ENCODE results near the gene YIPF5. TPM values are rescaled to one million over a fixed set of nuclear protein-coding genes. Genes with fewer than 3 reads are reported as not detected.

The YIPF5 gene
- total RNA-seq, 1 experiment from 2014 or later = 24.1 TPM

DNA sequence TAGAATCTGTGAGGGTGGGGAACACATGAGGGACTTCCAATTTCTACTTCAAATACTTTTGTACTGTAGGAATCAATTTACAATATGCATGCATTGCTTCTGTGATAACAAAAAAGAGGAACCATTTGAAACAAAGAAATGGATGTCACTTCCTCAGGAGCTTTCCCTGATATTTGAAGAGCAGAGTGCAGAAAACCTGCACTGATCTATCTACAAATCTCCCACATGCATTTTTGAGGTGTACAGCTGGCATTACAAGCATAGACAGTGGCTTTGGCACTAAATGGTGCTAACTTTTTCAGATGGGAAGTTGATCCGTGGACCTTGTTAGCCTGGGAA lies 27.7 kb downstream of the YIPF5 start:
- Histone ChIP-seq H3K9ac (ENCODE audit: low read length) (no peak overlapping the region), H3F3A (ENCODE audit: low read length, unreplicated experiment) (no peaks in the 10 kb centered on the region), H3K4me3 (ENCODE audit: low read length) (no peak overlapping the region), H3K4me2 (ENCODE audit: low read length) (no peak overlapping the region), H4K20me1 (ENCODE audit: low read length) (no peaks in the 10 kb centered on the region), H3K9me3 (ENCODE audit: low read length) (no peaks in the 10 kb centered on the region), H3K27me3 (ENCODE audit: low read length) (no peaks in the 10 kb centered on the region), H3K9me2 (replicated peaks; ENCODE audit: low read length) (no peaks in the 10 kb centered on the region), H2AFZ (ENCODE audit: low read length) (0 out of 2 replicates have a peak overlapping the region, but pooled peaks have one; percentile 22), H3K27ac (ENCODE audit: low read length) (no peak overlapping the region), H3K36me3 (ENCODE audit: low read depth, low read length) (no peaks in the 10 kb centered on the region), H3K79me2 (ENCODE audit: low read length) (no peaks in the 10 kb centered on the region), H3K4me1 (ENCODE audit: insufficient read depth, low read length) (peaks cover 7% of the 10 kb centered on the region; the same call in 1 of the 2 replicates)
- BruUV-seq (replicated peaks) = no TSS peak
- ATAC-seq (no peak), DNase-seq (no peak)
- TF ChIP-seq EZH2phosphoT487 (IDR thresholded peaks at IDR 0.05; ENCODE audit: borderline replicate concordance, low read length) (no peak), EZH2 (IDR thresholded peaks at IDR 0.05; ENCODE audit: low read length, unreplicated experiment) (no peak)
- TF ChIP-seq, protein P1, sequence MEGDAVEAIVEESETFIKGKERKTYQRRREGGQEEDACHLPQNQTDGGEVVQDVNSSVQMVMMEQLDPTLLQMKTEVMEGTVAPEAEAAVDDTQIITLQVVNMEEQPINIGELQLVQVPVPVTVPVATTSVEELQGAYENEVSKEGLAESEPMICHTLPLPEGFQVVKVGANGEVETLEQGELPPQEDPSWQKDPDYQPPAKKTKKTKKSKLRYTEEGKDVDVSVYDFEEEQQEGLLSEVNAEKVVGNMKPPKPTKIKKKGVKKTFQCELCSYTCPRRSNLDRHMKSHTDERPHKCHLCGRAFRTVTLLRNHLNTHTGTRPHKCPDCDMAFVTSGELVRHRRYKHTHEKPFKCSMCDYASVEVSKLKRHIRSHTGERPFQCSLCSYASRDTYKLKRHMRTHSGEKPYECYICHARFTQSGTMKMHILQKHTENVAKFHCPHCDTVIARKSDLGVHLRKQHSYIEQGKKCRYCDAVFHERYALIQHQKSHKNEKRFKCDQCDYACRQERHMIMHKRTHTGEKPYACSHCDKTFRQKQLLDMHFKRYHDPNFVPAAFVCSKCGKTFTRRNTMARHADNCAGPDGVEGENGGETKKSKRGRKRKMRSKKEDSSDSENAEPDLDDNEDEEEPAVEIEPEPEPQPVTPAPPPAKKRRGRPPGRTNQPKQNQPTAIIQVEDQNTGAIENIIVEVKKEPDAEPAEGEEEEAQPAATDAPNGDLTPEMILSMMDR (conservative IDR thresholded peaks at IDR 0.05; ENCODE audit: low read depth, low read length) = no peak
- ChIA-PET CTCF (interaction anchor here (0.5 to 1.0 kb wide), 4 partner anchors 22 to 738 kb away, joined by 3 to 7 read pairs (median 4); no protein-coding TSS in a partner anchor), POLR2A (ENCODE audit: unreplicated experiment) (interaction anchor here (0.8 kb wide), 1 partner anchor 807 kb away, joined by 3 read pairs; no protein-coding TSS in a partner anchor)
- intact Hi-C loops (cut with micrococcal nuclease) = loop anchor here (1.0 to 10.0 kb wide), 6 partner anchors 174 to 738 kb away; no protein-coding TSS in a partner anchor

GRCh38 chr5:144142139-144142823 lies 28.2 kb downstream of the YIPF5 start:
- no peak overlapping the region for H3K9ac ChIP-seq (ENCODE audit: low read length)
- H3K79me2 ChIP-seq (ENCODE audit: low read length) = no peaks in the 10 kb centered on the region
- CTCF ChIA-PET = interaction anchor here (0.5 to 1.0 kb wide), 5 partner anchors 21 to 792 kb away, joined by 3 to 7 read pairs (median 5); no protein-coding TSS in a partner anchor
- POLR2A ChIA-PET (ENCODE audit: unreplicated experiment) = interaction anchor here (0.8 kb wide), 1 partner anchor 806 kb away, joined by 3 read pairs; no protein-coding TSS in a partner anchor
- no peak overlapping the region for H3K27ac ChIP-seq (ENCODE audit: low read length)
- intact Hi-C loops (cut with micrococcal nuclease) = loop anchor here (1.0 to 10.0 kb wide), 6 partner anchors 173 to 738 kb away; no protein-coding TSS in a partner anchor
- H3K9me3 ChIP-seq (ENCODE audit: low read length) = no peaks in the 10 kb centered on the region
- H3F3A ChIP-seq (ENCODE audit: low read length, unreplicated experiment) = no peaks in the 10 kb centered on the region
- H3K9me2 ChIP-seq (replicated peaks; ENCODE audit: low read length) = no peaks in the 10 kb centered on the region
- H4K20me1 ChIP-seq (ENCODE audit: low read length) = no peaks in the 10 kb centered on the region
- no peaks in the 10 kb centered on the region for H3K27me3 ChIP-seq (ENCODE audit: low read length)
- TF ChIP-seq, protein P1 (conservative IDR thresholded peaks at IDR 0.05; ENCODE audit: low read depth, low read length) = peak; percentile 81
- TF ChIP-seq EZH2phosphoT487 (IDR thresholded peaks at IDR 0.05; ENCODE audit: borderline replicate concordance, low read length) = no peak
- H3K4me3 ChIP-seq (ENCODE audit: low read length) = no peak overlapping the region
- no TSS peak for BruUV-seq (replicated peaks)
- peak overlapping the region; percentile 14 for H2AFZ ChIP-seq (ENCODE audit: low read length)
- ATAC-seq = peak; percentile 91
- peak; percentile 55 for DNase-seq
- no peak overlapping the region for H3K4me2 ChIP-seq (ENCODE audit: low read length)
- peaks cover 7% of the 10 kb centered on the region; the same call in 1 of the 2 replicates for H3K4me1 ChIP-seq (ENCODE audit: insufficient read depth, low read length)
- H3K36me3 ChIP-seq (ENCODE audit: low read depth, low read length) = no peaks in the 10 kb centered on the region

- TF ChIP-seq, protein P1 (conservative IDR thresholded peaks at IDR 0.05; ENCODE audit: low read depth, low read length) = no peak
- no peak for TF ChIP-seq EZH2phosphoT487 (IDR thresholded peaks at IDR 0.05; ENCODE audit: borderline replicate concordance, low read length)
- intact Hi-C loops (cut with micrococcal nuclease) = loop anchor here (10.0 kb wide), 2 partner anchors 247 to 437 kb away; no protein-coding TSS in a partner anchor
- no peaks in the 10 kb centered on the region for H3K79me2 ChIP-seq (ENCODE audit: low read length)
- H3K27me3 ChIP-seq (ENCODE audit: low read length) = no peaks in the 10 kb centered on the region
- BruUV-seq (replicated peaks) = no TSS peak
- no peaks in the 10 kb centered on the region for H3K9me3 ChIP-seq (ENCODE audit: low read length)
- H3K9me2 ChIP-seq (replicated peaks; ENCODE audit: low read length) = no peaks in the 10 kb centered on the region
- H3K4me3 ChIP-seq (ENCODE audit: low read length) = no peak overlapping the region
- H3K9ac ChIP-seq (ENCODE audit: low read length) = no peak overlapping the region
- ChIA-PET CTCF (interaction anchor here (0.7 kb wide), 1 partner anchor 791 kb away, joined by 5 read pairs; no protein-coding TSS in a partner anchor), POLR2A (ENCODE audit: unreplicated experiment) (no interaction called here)
- H3K27ac ChIP-seq (ENCODE audit: low read length) = no peak overlapping the region
- no peak; the same call in 1 of the 2 replicates for ATAC-seq
- H3K4me1 ChIP-seq (ENCODE audit: insufficient read depth, low read length) = peaks cover 7% of the 10 kb centered on the region; the same call in 1 of the 2 replicates
- H2AFZ ChIP-seq (ENCODE audit: low read length) = peak overlapping the region; percentile 14
- no peak for DNase-seq
- no peak overlapping the region for H3K4me2 ChIP-seq (ENCODE audit: low read length)
- no peaks in the 10 kb centered on the region for H3F3A ChIP-seq (ENCODE audit: low read length, unreplicated experiment)
- no peaks in the 10 kb centered on the region for H3K36me3 ChIP-seq (ENCODE audit: low read depth, low read length)
- H4K20me1 ChIP-seq (ENCODE audit: low read length) = no peaks in the 10 kb centered on the region
Observed at GRCh38 chr5:144141585-144141984, 28.9 kb downstream of the YIPF5 start.

All from PC-3 (cell line).